Brain microvascular endothelial cell (primary cell): ENCODE data around the gene GRIK1.

Experiments
- DNase-seq: peaks from one replicate; pipeline ENCODE4 v3.0.0-alpha.2; 2020
- H3K27ac ChIP-seq: fragments of 250-450 bp; sonication (Bioruptor Pico); 2 replicates; pipeline ENCODE4 v1.5.1; 2020; ENCODE audit warnings: mild to moderate bottlenecking, moderate library complexity
- H3K27me3 ChIP-seq: fragments of 250-450 bp; sonication (Bioruptor Pico); replicated peaks from 2 replicates; pipeline ENCODE4 v1.5.1; 2020; ENCODE audit warnings: mild to moderate bottlenecking
- H3K36me3 ChIP-seq: fragments of 250-450 bp; sonication (Bioruptor Pico); replicated peaks from 2 replicates; pipeline ENCODE4 v1.5.1; 2020; ENCODE audit warnings: mild to moderate bottlenecking
- H3K4me3 ChIP-seq: 2 replicates; pipeline ENCODE4 v1.5.1; 2011; ENCODE audit warnings: low read depth, mild to moderate bottlenecking, control low read depth, low read length, moderate library complexity
- in situ Hi-C: cut with HindIII; loops from 2 replicates; pipeline ENCODE4 v1.10.0; 2017; ENCODE audit warnings: low sequenced_read_pairs, low pct_ligation_motif_present
- TF ChIP-seq, protein P1 (sequence below): IDR thresholded peaks from 2 replicates; pipeline ENCODE4 v1.5.1; 2011; ENCODE audit warnings: low read depth, mild to moderate bottlenecking, moderate library complexity, low read length, control low read depth, inconsistent platforms; ENCODE audit errors: missing control alignments

GRIK1 gene

DNA sequence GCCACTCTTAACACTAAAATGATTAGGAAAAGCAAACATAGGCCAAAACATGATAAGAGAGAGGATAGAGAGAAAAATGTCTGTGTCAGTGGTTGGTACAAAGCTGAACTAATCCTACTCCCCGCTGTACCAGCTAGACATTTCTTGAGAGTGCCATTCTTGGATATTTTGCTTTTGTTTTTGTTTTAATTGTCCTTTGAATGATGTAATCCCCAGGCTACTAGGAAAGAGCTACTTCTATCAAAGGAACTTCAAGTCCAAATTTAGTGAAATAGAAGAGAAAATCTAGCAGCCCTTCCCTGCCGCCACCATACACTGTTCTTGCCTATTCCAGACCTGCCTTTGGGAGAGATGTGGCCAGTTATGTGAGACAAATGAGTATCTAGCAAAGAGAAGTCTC is 269.6 kb downstream of the GRIK1 start:
- no peak for DNase-seq
- in situ Hi-C loops: no loop called here
- TF ChIP-seq, protein P1, sequence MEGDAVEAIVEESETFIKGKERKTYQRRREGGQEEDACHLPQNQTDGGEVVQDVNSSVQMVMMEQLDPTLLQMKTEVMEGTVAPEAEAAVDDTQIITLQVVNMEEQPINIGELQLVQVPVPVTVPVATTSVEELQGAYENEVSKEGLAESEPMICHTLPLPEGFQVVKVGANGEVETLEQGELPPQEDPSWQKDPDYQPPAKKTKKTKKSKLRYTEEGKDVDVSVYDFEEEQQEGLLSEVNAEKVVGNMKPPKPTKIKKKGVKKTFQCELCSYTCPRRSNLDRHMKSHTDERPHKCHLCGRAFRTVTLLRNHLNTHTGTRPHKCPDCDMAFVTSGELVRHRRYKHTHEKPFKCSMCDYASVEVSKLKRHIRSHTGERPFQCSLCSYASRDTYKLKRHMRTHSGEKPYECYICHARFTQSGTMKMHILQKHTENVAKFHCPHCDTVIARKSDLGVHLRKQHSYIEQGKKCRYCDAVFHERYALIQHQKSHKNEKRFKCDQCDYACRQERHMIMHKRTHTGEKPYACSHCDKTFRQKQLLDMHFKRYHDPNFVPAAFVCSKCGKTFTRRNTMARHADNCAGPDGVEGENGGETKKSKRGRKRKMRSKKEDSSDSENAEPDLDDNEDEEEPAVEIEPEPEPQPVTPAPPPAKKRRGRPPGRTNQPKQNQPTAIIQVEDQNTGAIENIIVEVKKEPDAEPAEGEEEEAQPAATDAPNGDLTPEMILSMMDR: no peak
- Histone ChIP-seq H3K27ac (no peak overlapping the region), H3K36me3 (no peaks in the 10 kb centered on the region), H3K4me3 (no peak overlapping the region), H3K27me3 (no peaks in the 10 kb centered on the region)

DNA sequence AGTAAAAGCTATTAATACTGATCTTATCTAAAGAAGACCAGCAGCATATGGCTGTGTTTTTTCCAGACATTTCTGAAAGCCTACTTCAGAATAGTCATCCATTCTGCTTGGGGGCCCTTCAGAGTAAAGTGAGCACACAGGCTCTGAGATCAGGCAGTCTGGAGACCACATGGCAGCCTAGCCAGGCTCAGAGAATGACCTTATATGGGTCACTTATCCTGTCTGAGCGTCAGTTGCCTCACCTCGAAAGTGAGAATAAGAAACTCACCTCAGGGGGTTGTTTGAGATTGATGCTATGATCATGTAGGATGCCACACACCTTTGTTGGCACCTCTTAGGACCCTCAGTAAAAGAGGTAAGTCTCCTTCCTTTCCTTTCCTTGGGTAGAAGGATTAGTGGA is 270.4 kb downstream of the GRIK1 start:
- Histone ChIP-seq H3K36me3 (no peaks in the 10 kb centered on the region), H3K27ac (no peak overlapping the region), H3K27me3 (no peaks in the 10 kb centered on the region), H3K4me3 (no peak overlapping the region)
- in situ Hi-C loops: no loop called here
- no peak for DNase-seq
- TF ChIP-seq, protein P1: no peak

DNA sequence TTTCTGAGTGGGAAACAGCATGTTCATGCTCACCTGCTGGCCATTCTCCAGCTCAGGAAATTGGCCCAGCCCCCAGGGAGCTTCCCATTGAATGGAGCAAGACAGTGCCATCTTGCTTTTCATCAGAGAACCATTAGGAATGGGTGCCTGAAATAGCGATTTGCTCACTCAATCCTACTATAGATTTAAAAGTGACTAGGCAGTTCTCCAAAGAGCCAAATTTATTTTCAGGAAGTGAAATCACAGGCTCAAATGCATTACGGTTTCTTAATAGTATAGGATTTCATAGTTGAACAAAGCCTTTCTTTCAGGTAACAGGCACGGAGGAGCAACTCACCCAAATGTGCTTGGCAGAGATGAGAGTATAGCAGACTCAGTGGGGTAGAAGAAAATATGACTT is 272.1 kb downstream of the GRIK1 start:
- Histone ChIP-seq H3K4me3 (no peak overlapping the region), H3K27ac (no peak overlapping the region), H3K36me3 (no peaks in the 10 kb centered on the region), H3K27me3 (no peaks in the 10 kb centered on the region)
- DNase-seq: no peak
- in situ Hi-C loops: no loop called here
- TF ChIP-seq, protein P1: no peak

DNA sequence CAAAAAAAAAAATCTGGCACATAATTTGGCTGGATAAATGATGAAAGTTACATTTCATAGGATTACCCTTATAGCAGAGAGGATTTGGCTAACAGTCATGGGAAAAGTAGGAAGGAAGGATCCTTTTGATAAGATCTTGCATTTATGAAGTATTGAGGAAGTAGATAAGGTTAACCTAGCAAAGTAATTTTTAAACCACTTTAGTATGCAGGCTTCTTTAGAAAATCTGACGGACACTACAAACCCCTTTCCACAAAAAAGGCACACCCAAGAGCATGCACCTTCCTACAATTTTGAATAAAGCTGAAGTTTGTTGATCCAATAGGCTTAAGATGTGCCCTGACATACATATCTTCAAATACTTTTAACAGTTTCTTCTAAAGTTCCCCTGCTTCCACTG is 275.2 kb downstream of the GRIK1 start:
- in situ Hi-C loops: no loop called here
- H3K27ac ChIP-seq: no peak overlapping the region
- no peaks in the 10 kb centered on the region for H3K36me3 ChIP-seq
- DNase-seq: no peak
- no peak overlapping the region for H3K4me3 ChIP-seq
- TF ChIP-seq, protein P1: no peak
- no peaks in the 10 kb centered on the region for H3K27me3 ChIP-seq

DNA sequence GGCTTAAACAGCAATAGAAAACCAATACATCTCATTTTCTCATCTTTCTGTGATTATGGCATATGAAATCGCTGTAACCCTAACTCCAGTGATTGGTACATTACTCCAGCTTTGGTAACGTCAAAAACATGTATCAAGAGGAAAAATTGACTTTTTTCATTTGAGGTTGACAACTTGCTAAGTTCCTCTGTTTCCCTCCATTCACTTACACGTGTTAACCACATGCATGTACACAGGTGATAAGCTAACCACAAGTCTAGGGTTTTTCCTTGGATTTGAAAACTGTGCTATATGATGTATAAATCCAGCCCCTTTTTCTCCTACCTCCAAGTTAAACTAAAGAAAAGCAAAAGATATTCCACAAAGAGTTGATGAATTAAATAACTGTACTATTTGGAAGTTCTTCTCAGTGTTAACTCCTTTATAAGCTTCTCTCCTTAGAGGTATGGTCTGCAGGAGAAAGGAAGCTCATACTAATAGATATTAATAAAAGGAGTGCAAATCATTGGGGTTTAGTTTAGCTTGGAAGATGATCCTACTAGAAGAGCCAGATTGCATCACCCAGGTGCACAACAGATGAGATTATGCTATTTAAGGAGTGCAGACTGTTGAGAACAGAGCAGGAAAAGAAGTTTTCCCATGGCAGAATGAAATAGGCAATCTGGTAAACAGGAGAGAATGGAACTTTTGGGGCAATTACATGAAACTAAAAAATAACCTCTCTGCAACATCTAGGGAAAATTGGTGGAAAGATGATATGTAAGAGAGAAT is 277.9 kb downstream of the GRIK1 start:
- in situ Hi-C loops: no loop called here
- TF ChIP-seq, protein P1: no peak
- no peak overlapping the region for H3K4me3 ChIP-seq
- no peak overlapping the region for H3K27ac ChIP-seq
- DNase-seq: no peak
- H3K36me3 ChIP-seq: no peaks in the 10 kb centered on the region
- H3K27me3 ChIP-seq: no peaks in the 10 kb centered on the region
